ENCODE measurements around the gene NGEF.
"Not testable (repeated sequence)": the region's sequence is repeated elsewhere in the genome, so short reads cannot be mapped to it uniquely, and the experiment has no call there.

The NGEF gene

DNA sequence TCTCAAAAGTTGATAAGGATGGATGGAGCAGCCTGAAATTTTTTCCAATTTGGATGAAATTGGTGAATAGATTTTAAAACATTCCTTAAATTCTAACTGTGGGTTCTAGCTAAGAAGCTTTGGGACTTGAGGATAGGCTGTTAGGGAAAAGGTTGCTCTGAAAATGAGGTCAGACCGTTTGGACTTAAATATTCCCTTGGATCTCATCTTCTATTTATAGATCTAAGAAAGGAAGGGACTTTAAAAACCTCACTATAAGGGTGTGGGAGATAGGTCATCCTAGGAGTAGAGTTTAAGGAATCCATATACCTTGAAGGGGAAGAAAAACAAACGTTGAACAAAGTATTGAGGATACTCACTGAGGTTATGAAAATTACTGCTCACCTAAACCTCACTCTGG is 160.4 kb downstream of the NGEF start:
- peaks cover 0 to 9% (median 0%) of the 10 kb centered on the region in 4 donors for H3K4me1 ChIP-seq
- H3K4me3 ChIP-seq: no peak overlapping the region
- no peak overlapping the region for H3K27ac ChIP-seq
- no peaks in the 10 kb centered on the region for H3K27me3 ChIP-seq
- DNase-seq: no peak
- peaks cover 54 to 82% (median 76%) of the 10 kb centered on the region in 3 donors for H3K36me3 ChIP-seq
- TF ChIP-seq CTCF (IDR thresholded peaks at IDR 0.05): no peak
- intact Hi-C loops (cut with DNase I; ENCODE audit: low total_unique reads): loop anchor here (5.0 kb wide), 2 partner anchors 200 to 400 kb away; partner anchors contain the start of gene ATG16L1
- H3K9me3 ChIP-seq: no peaks in the 10 kb centered on the region

GRCh38 chr2:232852081-232852480 is 161.0 kb downstream of the NGEF start:
- H3K4me3 ChIP-seq, DNase-seq, H3K4me1 ChIP-seq, H3K27ac ChIP-seq, H3K27me3 ChIP-seq, H3K9me3 ChIP-seq: not testable (repeated sequence)
- H3K36me3 ChIP-seq: peaks cover 54 to 82% (median 76%) of the 10 kb centered on the region in 3 donors
- intact Hi-C loops (cut with DNase I; ENCODE audit: low total_unique reads): loop anchor here (5.0 kb wide), 2 partner anchors 200 to 400 kb away; partner anchors contain the start of gene ATG16L1

- no peaks in the 10 kb centered on the region for H3K27me3 ChIP-seq
- no peak overlapping the region for H3K27ac ChIP-seq
- H3K9me3 ChIP-seq: no peaks in the 10 kb centered on the region
- peaks cover 60 to 82% (median 75%) of the 10 kb centered on the region in 3 donors for H3K36me3 ChIP-seq
- no peak overlapping the region for H3K4me3 ChIP-seq
- no peak for DNase-seq
- intact Hi-C loops (cut with DNase I; ENCODE audit: low total_unique reads): loop anchor here (5.0 kb wide), 2 partner anchors 202 to 402 kb away; partner anchors contain the start of gene ATG16L1
- peaks cover 0 to 9% (median 0%) of the 10 kb centered on the region in 4 donors for H3K4me1 ChIP-seq
- no peak for TF ChIP-seq CTCF (IDR thresholded peaks at IDR 0.05)
These were observed 163.0 kb downstream of the NGEF start for GRCh38 chr2:232850039-232850438.

GRCh38 chr2:232846055-232846454 is 167.0 kb downstream of the NGEF start:
- H3K4me3 ChIP-seq: no peak overlapping the region
- intact Hi-C loops (cut with DNase I; ENCODE audit: low total_unique reads): no loop called here
- H3K27ac ChIP-seq: no peak overlapping the region
- no peaks in the 10 kb centered on the region for H3K4me1 ChIP-seq
- DNase-seq: no peak
- H3K27me3 ChIP-seq: no peaks in the 10 kb centered on the region
- H3K9me3 ChIP-seq: no peaks in the 10 kb centered on the region
- TF ChIP-seq CTCF (IDR thresholded peaks at IDR 0.05): no peak
- H3K36me3 ChIP-seq: peaks cover 85 to 96% (median 94%) of the 10 kb centered on the region in 3 donors

DNA sequence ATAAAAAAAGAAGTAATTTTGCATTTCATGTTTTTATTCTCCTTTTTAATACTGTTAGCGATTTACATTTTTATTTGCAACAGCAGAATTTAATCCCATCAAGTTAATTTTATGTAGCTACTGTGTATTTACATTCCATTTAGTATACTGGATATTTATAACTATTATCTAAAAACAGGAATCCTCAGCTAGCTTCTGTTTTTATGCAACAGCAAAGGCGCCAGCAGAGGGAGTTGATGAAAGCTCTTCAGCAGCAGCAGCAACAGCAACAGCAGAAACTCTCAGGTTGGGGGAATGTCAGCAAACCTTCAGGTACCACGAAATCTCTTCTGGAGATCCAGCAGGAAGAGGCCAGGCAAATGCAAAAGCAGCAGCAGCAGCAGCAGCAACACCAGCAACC is 169.2 kb downstream of the NGEF start:
- DNase-seq: no peak
- H3K9me3 ChIP-seq: no peaks in the 10 kb centered on the region
- H3K4me3 ChIP-seq: no peak overlapping the region
- peaks cover 70 to 93% (median 91%) of the 10 kb centered on the region in 3 donors for H3K36me3 ChIP-seq
- intact Hi-C loops (cut with DNase I; ENCODE audit: low total_unique reads): no loop called here
- no peaks in the 10 kb centered on the region for H3K27me3 ChIP-seq
- no peak for TF ChIP-seq CTCF (IDR thresholded peaks at IDR 0.05)
- peaks cover 0 to under 1% (median 0%) of the 10 kb centered on the region in 4 donors for H3K4me1 ChIP-seq
- H3K27ac ChIP-seq: no peak overlapping the region

DNA sequence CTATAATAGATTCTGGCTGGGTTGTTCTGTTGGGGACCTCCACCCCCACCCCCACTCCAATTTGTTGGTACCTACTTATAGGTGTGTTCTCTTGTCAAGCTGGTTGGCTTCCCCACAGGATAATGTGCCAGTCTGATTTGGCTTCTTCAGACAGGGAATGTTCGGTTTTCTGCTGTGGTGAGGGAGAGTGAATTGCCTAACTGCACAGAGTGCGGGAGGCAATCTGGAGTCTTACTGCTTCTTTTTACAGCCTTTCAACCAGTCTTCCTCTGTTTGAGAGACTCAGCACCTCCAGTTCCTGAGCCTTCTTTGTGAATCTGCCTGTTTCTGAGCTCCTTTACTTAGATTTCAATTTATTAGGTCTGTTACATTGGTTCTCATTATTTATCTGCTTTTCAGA is 170.4 kb downstream of the NGEF start:
- peaks cover 0 to 7% (median 0%) of the 10 kb centered on the region in 4 donors for H3K4me1 ChIP-seq
- H3K36me3 ChIP-seq: peaks cover 61 to 84% (median 81%) of the 10 kb centered on the region in 3 donors
- intact Hi-C loops (cut with DNase I; ENCODE audit: low total_unique reads): no loop called here
- TF ChIP-seq CTCF (IDR thresholded peaks at IDR 0.05): no peak
- H3K27me3 ChIP-seq: no peaks in the 10 kb centered on the region
- H3K9me3 ChIP-seq: no peaks in the 10 kb centered on the region
- no peak overlapping the region for H3K4me3 ChIP-seq
- DNase-seq: no peak
- H3K27ac ChIP-seq: no peak overlapping the region

All from tibial artery (tissue), 4 donors.